ENCODE results near the gene PFKP. TPM values are rescaled to one million over a fixed set of nuclear protein-coding genes. Genes with fewer than 3 reads are reported as not detected.
A peak's percentile ranks its signal among the peaks of the same experiment; 100 is the strongest.

PFKP gene
- total RNA-seq, 2 donors from 2014 or later: 104 to 116 TPM

GRCh38 chr10:3141351-3142005 lies 74.1 kb downstream of the PFKP start:
- no peak for DNase-seq
- intact Hi-C loops (cut with DNase I, micrococcal nuclease): no loop called here
- no peak for ATAC-seq

GRCh38 chr10:3142146-3142875 lies 75.0 kb downstream of the PFKP start:
- ATAC-seq: no peak
- intact Hi-C loops (cut with DNase I, micrococcal nuclease): no loop called here
- DNase-seq: no peak

- ATAC-seq (no peak), DNase-seq (no peak)
- intact Hi-C loops (cut with DNase I, micrococcal nuclease): no loop called here
Measured at GRCh38 chr10:3143366-3143765, 76.0 kb downstream of the PFKP start.

GRCh38 chr10:3143791-3144434 lies 76.6 kb downstream of the PFKP start:
- ATAC-seq (no peak), DNase-seq (no peak)
- intact Hi-C loops (cut with DNase I, micrococcal nuclease): no loop called here

- no peak for DNase-seq
- no peak for ATAC-seq
- intact Hi-C loops (cut with DNase I, micrococcal nuclease): no loop called here
Measured at GRCh38 chr10:3145366-3145765, 78.0 kb downstream of the PFKP start.

GRCh38 chr10:3146289-3146688 lies 78.9 kb downstream of the PFKP start:
- ATAC-seq: no peak
- no peak for DNase-seq
- intact Hi-C loops (cut with DNase I, micrococcal nuclease): no loop called here

- intact Hi-C loops (cut with DNase I, micrococcal nuclease): no loop called here
- ATAC-seq: no peak
- DNase-seq: no peak
Measured at GRCh38 chr10:3147117-3147820, 79.9 kb downstream of the PFKP start.

- DNase-seq (no peak), ATAC-seq (no peak)
- intact Hi-C loops (cut with DNase I, micrococcal nuclease): no loop called here
Measured at GRCh38 chr10:3148041-3148440, 80.7 kb downstream of the PFKP start.

GRCh38 chr10:3148994-3149393 lies 81.6 kb downstream of the PFKP start:
- DNase-seq (no peak), ATAC-seq (peak; percentile 21)
- intact Hi-C loops (cut with DNase I, micrococcal nuclease): no loop called here

- intact Hi-C loops (cut with DNase I, micrococcal nuclease): no loop called here
- ATAC-seq: no peak
Measured at GRCh38 chr10:3149918-3150317, 82.6 kb downstream of the PFKP start.

GRCh38 chr10:3150366-3150765 lies 83.0 kb downstream of the PFKP start:
- intact Hi-C loops (cut with DNase I, micrococcal nuclease): no loop called here
- ATAC-seq (no peak), DNase-seq (no peak)

More at GRCh38 chr10:3149918-3150317, 82.6 kb downstream of the PFKP start:
- DNase-seq: no peak

- ATAC-seq (no peak), DNase-seq (no peak)
- intact Hi-C loops (cut with DNase I, micrococcal nuclease): no loop called here
Measured at GRCh38 chr10:3150961-3151360, 83.6 kb downstream of the PFKP start.

GRCh38 chr10:3151889-3152565 lies 84.7 kb downstream of the PFKP start:
- ATAC-seq (no peak), DNase-seq (no peak)
- intact Hi-C loops (cut with DNase I, micrococcal nuclease): no loop called here

- intact Hi-C loops (cut with DNase I, micrococcal nuclease): no loop called here
- DNase-seq (no peak), ATAC-seq (no peak)
Measured at GRCh38 chr10:3152566-3152935, 85.2 kb downstream of the PFKP start.

GRCh38 chr10:3154666-3155065 lies 87.3 kb downstream of the PFKP start:
- DNase-seq: no peak
- intact Hi-C loops (cut with DNase I, micrococcal nuclease): no loop called here
- no peak for ATAC-seq

- DNase-seq: no peak
- intact Hi-C loops (cut with DNase I, micrococcal nuclease): no loop called here
- no peak for ATAC-seq
Measured at GRCh38 chr10:3159152-3159551, 91.8 kb downstream of the PFKP start.

GRCh38 chr10:3162533-3162932 lies 95.2 kb downstream of the PFKP start:
- DNase-seq: no peak
- intact Hi-C loops (cut with DNase I, micrococcal nuclease): no loop called here
- ATAC-seq: no peak

- no peak for ATAC-seq
- DNase-seq: no peak
- intact Hi-C loops (cut with DNase I, micrococcal nuclease): no loop called here
Measured at GRCh38 chr10:3163879-3164278, 96.5 kb downstream of the PFKP start.

- no peak for DNase-seq
- no peak for ATAC-seq
Measured at GRCh38 chr10:3165196-3165595, 97.8 kb downstream of the PFKP start.

More at GRCh38 chr10:3165196-3165595, 97.8 kb downstream of the PFKP start:
- intact Hi-C loops (cut with DNase I, micrococcal nuclease): no loop called here

Data from left colon (tissue), 2 donors.